ENCODE data around the gene FAM81B.
"Not testable (repeated sequence)": the region's sequence is repeated elsewhere in the genome, so short reads cannot be mapped to it uniquely, and the experiment has no call there.

FAM81B gene

GRCh38 chr5:95390812-95391492, at the start of gene FAM81B:
Gene FAM81B, plus strand, starts transcription at chr5:95391366. Its CDS starts 24 bp downstream, at chr5:95391390.
- no peak for DNase-seq (ENCODE audit: low read depth in 3 of 3)

- DNase-seq (ENCODE audit: low read depth in 3 of 3), result not testable (repeated sequence)
Measured at GRCh38 chr5:95341444-95341843, 49.7 kb upstream of the FAM81B start.

- no peak for DNase-seq (ENCODE audit: low read depth in 3 of 3)
Measured at GRCh38 chr5:95347506-95348120, 43.6 kb upstream of the FAM81B start.

GRCh38 chr5:95350631-95351030, 40.5 kb upstream of the FAM81B start:
- DNase-seq (ENCODE audit: low read depth in 3 of 3), result no peak

- no peak for DNase-seq (ENCODE audit: low read depth in 3 of 3)
Measured at GRCh38 chr5:95352691-95353090, 38.5 kb upstream of the FAM81B start.

- DNase-seq (ENCODE audit: low read depth in 3 of 3), result no peak
Measured at GRCh38 chr5:95358320-95358719, 32.8 kb upstream of the FAM81B start.

GRCh38 chr5:95358848-95359247, 32.3 kb upstream of the FAM81B start:
- DNase-seq (ENCODE audit: low read depth in 3 of 3), result no peak

- not testable (repeated sequence) for DNase-seq (ENCODE audit: low read depth in 3 of 3)
Measured at GRCh38 chr5:95360667-95361066, 30.5 kb upstream of the FAM81B start.

GRCh38 chr5:95365302-95366095, 25.7 kb upstream of the FAM81B start:
- DNase-seq (ENCODE audit: low read depth in 3 of 3), result no peak

- DNase-seq (ENCODE audit: low read depth in 3 of 3), result no peak
Measured at GRCh38 chr5:95369782-95370181, 21.4 kb upstream of the FAM81B start.

- no peak for DNase-seq (ENCODE audit: low read depth in 3 of 3)
Measured at GRCh38 chr5:95374061-95374460, 17.1 kb upstream of the FAM81B start.

GRCh38 chr5:95375591-95375990, 15.6 kb upstream of the FAM81B start:
- DNase-seq (ENCODE audit: low read depth in 3 of 3), result no peak

GRCh38 chr5:95379133-95379532, 12.0 kb upstream of the FAM81B start:
- DNase-seq (ENCODE audit: low read depth in 3 of 3), result no peak

GRCh38 chr5:95380103-95380628, 11.0 kb upstream of the FAM81B start:
- DNase-seq (ENCODE audit: low read depth in 3 of 3), result no peak

GRCh38 chr5:95382801-95383200, 8.4 kb upstream of the FAM81B start:
- DNase-seq (ENCODE audit: low read depth in 3 of 3), result no peak

GRCh38 chr5:95384485-95385213, 6.5 kb upstream of the FAM81B start:
- no peak for DNase-seq (ENCODE audit: low read depth in 3 of 3)

GRCh38 chr5:95385334-95385733, 5.8 kb upstream of the FAM81B start:
- no peak for DNase-seq (ENCODE audit: low read depth in 3 of 3)

- not testable (repeated sequence) for DNase-seq (ENCODE audit: low read depth in 3 of 3)
Measured at GRCh38 chr5:95391965-95392364, 799 bp downstream of the FAM81B start.

- DNase-seq (ENCODE audit: low read depth in 3 of 3), result no peak
Measured at GRCh38 chr5:95392593-95393182, 1.5 kb downstream of the FAM81B start.

- DNase-seq (ENCODE audit: low read depth in 3 of 3), result no peak
Measured at GRCh38 chr5:95393279-95393678, 2.1 kb downstream of the FAM81B start.

- no peak for DNase-seq (ENCODE audit: low read depth in 3 of 3)
Measured at GRCh38 chr5:95398989-95399388, 7.8 kb downstream of the FAM81B start.
